Suppressor macrophage treated with lipopolysaccharide for 4 hours (primary cell): ENCODE results near the gene SNX15.
A peak's percentile ranks its signal among the peaks of the same experiment; 100 is the strongest.
"Not testable (repeated sequence)": the region's sequence is repeated elsewhere in the genome, so short reads cannot be mapped to it uniquely, and the experiment has no call there.

ENCODE experiments used
- DNase-seq: peaks from one replicate; pipeline ENCODE4 v3.0.0-alpha.2; 2020

Gene SNX15

GRCh38 chr11:65027213-65028067, at the start of gene SNX15:
SNX15 (plus strand) TSS chr11:65027439; CDS start chr11:65027538, 99 bp downstream.
- peak; percentile 97 for DNase-seq

GRCh38 chr11:64983339-64983738, 43.9 kb upstream of the SNX15 start:
- DNase-seq, result not testable (repeated sequence)

- DNase-seq, result no peak
Observed at GRCh38 chr11:64987998-64988854, 39.0 kb upstream of the SNX15 start.

GRCh38 chr11:64989416-64989815, 37.8 kb upstream of the SNX15 start:
- DNase-seq, result no peak

GRCh38 chr11:64990222-64990923, 36.9 kb upstream of the SNX15 start:
- peak; percentile 49 for DNase-seq

- no peak for DNase-seq
Observed at GRCh38 chr11:64994318-64994717, 32.9 kb upstream of the SNX15 start.

GRCh38 chr11:64996327-64996709, 30.9 kb upstream of the SNX15 start:
- DNase-seq, result no peak

GRCh38 chr11:64996710-64997380, 30.4 kb upstream of the SNX15 start, which contains the start of gene BATF2:
BATF2 (minus strand) TSS chr11:64996971; CDS start chr11:64996914, 57 bp downstream.
- DNase-seq, result peak; percentile 96

- DNase-seq, result no peak
Observed at GRCh38 chr11:64998141-64998540, 29.1 kb upstream of the SNX15 start.

- no peak for DNase-seq
Observed at GRCh38 chr11:64998690-64999431, 28.4 kb upstream of the SNX15 start.

- no peak for DNase-seq
Observed at GRCh38 chr11:64999478-64999877, 27.8 kb upstream of the SNX15 start.

GRCh38 chr11:65002706-65003105, 24.5 kb upstream of the SNX15 start:
- DNase-seq, result no peak

GRCh38 chr11:65003282-65003681, 24.0 kb upstream of the SNX15 start:
- DNase-seq, result no peak

- not testable (repeated sequence) for DNase-seq
Observed at GRCh38 chr11:65003968-65004367, 23.3 kb upstream of the SNX15 start.

GRCh38 chr11:65008016-65008415, 19.2 kb upstream of the SNX15 start:
- no peak for DNase-seq

- no peak for DNase-seq
Observed at GRCh38 chr11:65008873-65009272, 18.4 kb upstream of the SNX15 start.

- DNase-seq, result peak; percentile 96
Observed at GRCh38 chr11:65013130-65013887, 13.9 kb upstream of the SNX15 start.

GRCh38 chr11:65013888-65014725, 13.1 kb upstream of the SNX15 start, which contains the start of gene ARL2:
ARL2 (plus strand) TSS chr11:65014160; CDS start chr11:65014208, 48 bp downstream.
- peak; percentile 93 for DNase-seq

- no peak for DNase-seq
Observed at GRCh38 chr11:65014726-65015227, 12.5 kb upstream of the SNX15 start.

- DNase-seq, result no peak
Observed at GRCh38 chr11:65016705-65017104, 10.5 kb upstream of the SNX15 start.
